Activated CD4-positive, alpha-beta T cell treated with anti-CD3 and anti-CD28 coated beads for 4 hours (primary cell): ENCODE data around the gene MSL3B.

Experiments
- DNase-seq, 2 donors: peaks; one replicate each; pipeline ENCODE4 v3.0.0-alpha.2; 2020

Gene MSL3B

GRCh38 chr2:233852056-233852455, 16.1 kb downstream of the MSL3B start:
- DNase-seq: no peak

- DNase-seq: no peak
Observed at GRCh38 chr2:233851169-233851568, 17.0 kb downstream of the MSL3B start.

- no peak for DNase-seq
Observed at GRCh38 chr2:233850745-233851144, 17.4 kb downstream of the MSL3B start.

GRCh38 chr2:233849607-233850271, 18.4 kb downstream of the MSL3B start:
- DNase-seq: no peak

GRCh38 chr2:233848276-233848675, 19.9 kb downstream of the MSL3B start:
- DNase-seq: no peak

GRCh38 chr2:233847248-233847898, 20.8 kb downstream of the MSL3B start:
- no peak for DNase-seq

- no peak for DNase-seq
Observed at GRCh38 chr2:233846387-233847247, 21.6 kb downstream of the MSL3B start.

GRCh38 chr2:233845301-233846060, 22.7 kb downstream of the MSL3B start:
- DNase-seq: no peak

GRCh38 chr2:233844836-233845235, 23.4 kb downstream of the MSL3B start:
- no peak for DNase-seq

- DNase-seq: no peak
Observed at GRCh38 chr2:233844064-233844807, 23.9 kb downstream of the MSL3B start.

- no peak for DNase-seq
Observed at GRCh38 chr2:233841183-233841582, 27.0 kb downstream of the MSL3B start.

GRCh38 chr2:233840520-233840919, 27.7 kb downstream of the MSL3B start:
- no peak for DNase-seq

GRCh38 chr2:233839447-233839820, 28.8 kb downstream of the MSL3B start:
- no peak for DNase-seq

- DNase-seq: no peak
Observed at GRCh38 chr2:233838726-233839446, 29.3 kb downstream of the MSL3B start.

- no peak for DNase-seq
Observed at GRCh38 chr2:233838251-233838650, 29.9 kb downstream of the MSL3B start.

- no peak for DNase-seq
Observed at GRCh38 chr2:233837694-233838229, 30.4 kb downstream of the MSL3B start.

GRCh38 chr2:233836359-233836758, 31.8 kb downstream of the MSL3B start:
- DNase-seq: no peak

- DNase-seq: no peak
Observed at GRCh38 chr2:233835230-233836186, 32.7 kb downstream of the MSL3B start.

- DNase-seq: no peak
Observed at GRCh38 chr2:233833345-233833744, 34.8 kb downstream of the MSL3B start.

GRCh38 chr2:233832869-233833311, 35.3 kb downstream of the MSL3B start:
- DNase-seq: no peak
